Calu3 (cell line): Measurements from ENCODE around the gene SPEF1. TPM values are rescaled to one million over a fixed set of nuclear protein-coding genes. Genes with fewer than 3 reads are reported as not detected.
A peak's percentile ranks its signal among the peaks of the same experiment; 100 is the strongest.

Experiments used
- BruUV-seq: library from RNA; stranded (reverse); fragments of 400-500 nt; replicated peaks from 2 replicates; lab custom pipeline; 2021; lab: Mats Ljungman, UMichigan
- CTCF ChIA-PET: fragments of 300-600 bp; sonication (Branson Sonifier 250); formaldehyde crosslinking; loops from one replicate; lab custom pipeline; 2022; ENCODE audit warnings: antibody characterized with exemption; lab: Charles Lee
- DNase-seq: peaks from one replicate; pipeline ENCODE4 v3.0.0; 2022
- H3K27ac Mint-ChIP-seq: one replicate; pipeline ENCODE4 v1.8.0; 2022; ENCODE audit warnings: mixed read lengths; ENCODE audit not compliant: unreplicated experiment
- H3K27me3 Mint-ChIP-seq: one replicate; pipeline ENCODE4 v1.8.0; 2022; ENCODE audit warnings: mixed read lengths; ENCODE audit not compliant: unreplicated experiment
- H3K36me3 Mint-ChIP-seq: one replicate; pipeline ENCODE4 v1.8.0; 2022; ENCODE audit warnings: mild to moderate bottlenecking, moderate library complexity, mixed read lengths; ENCODE audit not compliant: insufficient read depth, unreplicated experiment
- H3K4me1 Mint-ChIP-seq: one replicate; pipeline ENCODE4 v1.8.0; 2022; ENCODE audit warnings: mild to moderate bottlenecking, low read depth, mixed read lengths; ENCODE audit not compliant: unreplicated experiment
- H3K4me3 Mint-ChIP-seq: one replicate; pipeline ENCODE4 v1.8.0; 2022; ENCODE audit warnings: mild to moderate bottlenecking, low read depth, moderate library complexity, mixed read lengths; ENCODE audit not compliant: unreplicated experiment
- H3K9me3 Mint-ChIP-seq: one replicate; pipeline ENCODE4 v1.8.0; 2022; ENCODE audit warnings: low read depth, mixed read lengths; ENCODE audit not compliant: unreplicated experiment
- intact Hi-C: fragments of 100-400 bp; cut with micrococcal nuclease; formaldehyde crosslinking; loops from one replicate; pipeline ENCODE4 v1.10.0; 2022; ENCODE audit not compliant: unreplicated experiment
- total RNA-seq: library from RNA; stranded (reverse); gene quantifications from 2 replicates; pipeline ENCODE4 v1.2.3, GENCODE V29; 2022
- TF ChIP-seq, protein P1 (sequence below): fragments of 200-600 bp; IDR thresholded peaks from one replicate; pipeline ENCODE4 v1.8.0; 2022; ENCODE audit warnings: antibody characterized with exemption; ENCODE audit not compliant: unreplicated experiment

SPEF1 gene
- total RNA-seq, 1 experiment from 2014 or later = 0.28 TPM

DNA sequence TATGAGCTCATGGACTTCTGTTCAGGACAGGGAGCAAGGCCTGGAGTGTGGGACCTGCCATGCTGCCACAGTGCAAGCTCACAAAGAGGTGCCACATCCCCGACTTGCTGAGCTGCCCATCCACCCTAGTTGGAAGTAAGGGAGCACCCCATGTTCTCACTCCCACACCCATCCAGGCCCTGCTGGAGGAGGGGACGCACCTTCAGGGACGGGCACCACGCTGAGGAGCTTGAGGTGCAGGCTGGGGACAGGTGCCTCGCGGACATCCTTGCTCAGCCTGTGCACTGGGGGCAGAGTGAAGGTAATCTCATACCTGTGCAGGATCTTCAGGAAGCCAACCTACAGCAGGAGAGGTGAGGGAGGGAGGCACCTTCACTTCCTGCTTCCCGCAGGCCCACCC, 26.0 kb downstream of the SPEF1 start:
- TF ChIP-seq, protein P1, sequence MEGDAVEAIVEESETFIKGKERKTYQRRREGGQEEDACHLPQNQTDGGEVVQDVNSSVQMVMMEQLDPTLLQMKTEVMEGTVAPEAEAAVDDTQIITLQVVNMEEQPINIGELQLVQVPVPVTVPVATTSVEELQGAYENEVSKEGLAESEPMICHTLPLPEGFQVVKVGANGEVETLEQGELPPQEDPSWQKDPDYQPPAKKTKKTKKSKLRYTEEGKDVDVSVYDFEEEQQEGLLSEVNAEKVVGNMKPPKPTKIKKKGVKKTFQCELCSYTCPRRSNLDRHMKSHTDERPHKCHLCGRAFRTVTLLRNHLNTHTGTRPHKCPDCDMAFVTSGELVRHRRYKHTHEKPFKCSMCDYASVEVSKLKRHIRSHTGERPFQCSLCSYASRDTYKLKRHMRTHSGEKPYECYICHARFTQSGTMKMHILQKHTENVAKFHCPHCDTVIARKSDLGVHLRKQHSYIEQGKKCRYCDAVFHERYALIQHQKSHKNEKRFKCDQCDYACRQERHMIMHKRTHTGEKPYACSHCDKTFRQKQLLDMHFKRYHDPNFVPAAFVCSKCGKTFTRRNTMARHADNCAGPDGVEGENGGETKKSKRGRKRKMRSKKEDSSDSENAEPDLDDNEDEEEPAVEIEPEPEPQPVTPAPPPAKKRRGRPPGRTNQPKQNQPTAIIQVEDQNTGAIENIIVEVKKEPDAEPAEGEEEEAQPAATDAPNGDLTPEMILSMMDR = no peak
- intact Hi-C loops = no loop called here
- no peaks in the 10 kb centered on the region for H3K27me3 Mint-ChIP-seq
- no peak overlapping the region for H3K27ac Mint-ChIP-seq
- peaks cover 19% of the 10 kb centered on the region for H3K36me3 Mint-ChIP-seq
- H3K4me3 Mint-ChIP-seq = no peak overlapping the region
- CTCF ChIA-PET = interaction anchor here (0.6 kb wide), 1 partner anchor 54 kb away, joined by 3 read pairs; no protein-coding TSS in a partner anchor
- no TSS peak for BruUV-seq
- DNase-seq = no peak
- peaks cover 10% of the 10 kb centered on the region for H3K4me1 Mint-ChIP-seq
- no peaks in the 10 kb centered on the region for H3K9me3 Mint-ChIP-seq

DNA sequence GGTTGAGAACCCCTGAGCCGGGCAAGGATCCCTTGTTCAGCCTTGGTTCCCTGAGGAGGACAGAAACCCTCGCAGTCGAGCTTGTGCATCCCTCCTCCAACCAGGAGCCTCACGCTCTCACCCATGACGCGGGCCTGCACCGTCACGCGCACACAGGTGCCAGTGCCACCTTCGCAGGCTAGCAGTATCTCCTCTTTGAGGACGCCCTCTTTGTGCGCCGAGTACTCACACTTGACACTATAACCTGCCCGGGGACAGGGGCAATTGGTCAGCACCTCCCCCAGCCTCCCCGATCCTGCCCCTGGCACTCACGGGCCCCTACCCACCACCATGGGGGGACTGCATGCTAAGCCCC, 27.0 kb downstream of the SPEF1 start:
- no peak for DNase-seq
- intact Hi-C loops = no loop called here
- no peaks in the 10 kb centered on the region for H3K27me3 Mint-ChIP-seq
- CTCF ChIA-PET = no interaction called here
- H3K9me3 Mint-ChIP-seq = no peaks in the 10 kb centered on the region
- no peak overlapping the region for H3K27ac Mint-ChIP-seq
- H3K36me3 Mint-ChIP-seq = peaks cover 14% of the 10 kb centered on the region
- peaks cover 10% of the 10 kb centered on the region for H3K4me1 Mint-ChIP-seq
- no peak overlapping the region for H3K4me3 Mint-ChIP-seq
- BruUV-seq = no TSS peak
- TF ChIP-seq, protein P1 = no peak

DNA sequence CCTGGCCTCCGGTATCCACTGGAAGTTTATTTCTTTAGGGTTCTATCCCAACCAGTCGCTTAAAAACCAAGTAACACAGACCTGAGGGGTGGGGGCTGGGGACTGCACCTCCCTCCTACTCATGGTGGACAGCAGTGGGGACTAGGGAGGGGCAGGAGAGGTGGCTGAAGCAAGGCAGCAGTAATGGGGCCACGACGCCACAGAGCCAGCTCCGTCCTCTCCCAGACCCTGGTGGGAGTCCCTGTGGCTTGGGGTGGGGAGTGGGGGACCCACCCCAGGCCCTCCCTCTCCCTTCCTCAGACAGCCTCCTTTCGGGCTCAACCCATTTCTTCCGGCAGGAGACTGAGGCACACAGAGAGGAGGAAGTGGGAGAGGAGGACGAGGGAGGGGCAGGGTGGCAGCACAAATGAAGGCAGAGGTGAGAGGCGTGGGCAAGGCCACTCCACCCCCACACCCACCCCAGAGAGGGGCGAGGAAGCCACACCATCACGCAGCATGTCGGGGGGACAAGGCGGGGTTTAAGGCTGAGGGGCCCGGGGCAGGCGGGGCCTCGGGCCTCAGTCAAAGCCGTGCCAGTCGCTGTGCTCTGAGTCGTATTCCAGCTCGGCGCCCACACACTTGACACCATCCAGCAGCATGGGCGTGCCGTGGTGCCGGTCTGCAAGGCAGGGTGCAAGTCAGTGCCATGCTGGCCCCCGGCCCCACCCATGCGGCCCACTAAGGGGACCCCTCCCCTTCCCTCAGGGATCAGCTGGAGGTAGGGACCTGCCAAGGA, 27.6 kb downstream of the SPEF1 start:
- no TSS peak for BruUV-seq
- Mint-ChIP-seq H3K9me3 (no peaks in the 10 kb centered on the region), H3K4me1 (peaks cover 10% of the 10 kb centered on the region), H3K36me3 (peaks cover 14% of the 10 kb centered on the region), H3K27me3 (no peaks in the 10 kb centered on the region), H3K27ac (no peak overlapping the region), H3K4me3 (no peak overlapping the region)
- intact Hi-C loops = loop anchor here (2.0 kb wide), 1 partner anchor 57 kb away; no protein-coding TSS in a partner anchor
- CTCF ChIA-PET = interaction anchor here (0.6 to 0.7 kb wide), 2 partner anchors 19 to 65 kb away, joined by 3 to 8 read pairs; no protein-coding TSS in a partner anchor
- no peak for DNase-seq
- TF ChIP-seq, protein P1 = no peak

DNA sequence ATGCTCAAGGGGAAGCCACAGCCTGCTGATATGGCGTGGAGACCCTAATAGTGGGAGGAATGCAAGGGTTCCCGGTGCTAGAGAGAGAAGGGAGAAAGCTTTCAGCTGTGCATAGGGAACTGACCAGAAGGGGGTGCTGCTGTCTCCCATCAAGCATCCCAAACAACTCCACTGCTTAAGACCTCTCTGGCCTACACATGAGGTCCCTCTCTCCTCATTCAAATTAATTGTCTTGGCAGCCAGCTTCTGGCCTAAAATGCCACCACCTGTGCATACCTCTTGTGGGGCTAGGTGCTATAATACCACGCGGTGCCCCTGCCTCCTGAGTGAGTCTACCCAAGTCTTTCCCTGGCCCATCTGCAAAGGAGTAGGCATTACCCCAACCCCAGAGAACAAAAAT, 28.1 kb downstream of the SPEF1 start:
- Mint-ChIP-seq H3K27me3 (no peaks in the 10 kb centered on the region), H3K4me3 (no peak overlapping the region), H3K4me1 (peaks cover 10% of the 10 kb centered on the region), H3K36me3 (peaks cover 14% of the 10 kb centered on the region), H3K27ac (no peak overlapping the region), H3K9me3 (no peaks in the 10 kb centered on the region)
- TF ChIP-seq, protein P1 = no peak
- no TSS peak for BruUV-seq
- CTCF ChIA-PET = interaction anchor here (0.6 to 0.7 kb wide), 2 partner anchors 18 to 65 kb away, joined by 3 to 8 read pairs; no protein-coding TSS in a partner anchor
- peak; percentile 50 for DNase-seq
- intact Hi-C loops = loop anchor here (2.0 kb wide), 1 partner anchor 58 kb away; no protein-coding TSS in a partner anchor
